K562 (cell line): ENCODE measurements around the gene PCDHGA5. TPM values are rescaled to one million over a fixed set of nuclear protein-coding genes. Genes with fewer than 3 reads are reported as not detected.

Experiments used
- RFX1 ChIP-seq: fragments of 450-650 bp; IDR thresholded peaks from 2 replicates; pipeline ENCODE4 v1.6.1; 2016; ENCODE audit warnings: mild to moderate bottlenecking, moderate library complexity
- ZNF318 ChIP-seq, 2 experiments: fragments of 450-650 bp; IDR thresholded peaks; 2 replicates each; pipeline ENCODE4 v1.6.1; 2016; ENCODE audit warnings: mild to moderate bottlenecking in 2 of 2, borderline replicate concordance in 1 of 2, low read depth in 1 of 2, moderate library complexity in 1 of 2
- ZNF699 ChIP-seq: fragments of 250-450 bp; sonication (Bioruptor Pico); IDR thresholded peaks from 2 replicates; pipeline ENCODE4 v1.8.0; 2021; ENCODE audit warnings: mild to moderate bottlenecking, moderate library complexity; ENCODE audit not compliant: insufficient replicate concordance
- polyA plus RNA-seq, 8 experiments: library from polyadenylated mRNA; depleted of rRNA in 4 of 8; stranded (reverse) in 5 of 8; unstranded in 3 of 8; fragments of >200 nt; fragmentation: Nextera tagmentation in 2 of 8; fragmentation: Illumina TruSeq in 1 of 8; extraction: Ambion mirVana in 2 of 8; extraction: Trizol in 1 of 8; gene quantifications; 2 replicates each; pipeline versions ENCODE4 v1.2.1 to v1.2.3, GENCODE V29; 2011 to 2014; ENCODE audit warnings: inconsistent platforms in 1 of 8, missing spikeins in 1 of 8
- total RNA-seq, 7 experiments: library from RNA; depleted of rRNA in 6 of 7; stranded (reverse); fragments of >200 nt in 6 of 7; fragmentation: Illumina TruSeq in 2 of 7; extraction: Trizol in 2 of 7; gene quantifications; 2 replicates each; pipeline versions ENCODE4 v1.2.1 to v1.2.3, GENCODE V29; 2011 to 2021; ENCODE audit warnings: low replicate concordance in 1 of 7

Gene PCDHGA5
- total and polyA plus RNA-seq, 9 of the 15 experiments (the other 6 are each of a cell fraction or from before 2014, with no cell fraction given), result 0.01 to 0.18 (median 0.12) TPM; not detected in 1

- TF ChIP-seq ZNF318 (IDR thresholded peaks at IDR 0.05; ENCODE audit: borderline replicate concordance in 1 of 2, low read depth in 1 of 2) (no peak), ZNF699 (no peak), RFX1 (no peak)
Measured at GRCh38 chr5:141403387-141403786, 39.4 kb downstream of the PCDHGA5 start (continued).
